ENCODE results near the gene LRRC41. TPM values are rescaled to one million over a fixed set of nuclear protein-coding genes. Genes with fewer than 3 reads are reported as not detected.

Gene LRRC41
- total RNA-seq, 2 experiments from 2014 or later: 23.0 to 24.3 TPM

- Histone ChIP-seq H3K36me3 (ENCODE audit: insufficient read depth, low read length) (no peaks in the 10 kb centered on the region), H3K9me3 (ENCODE audit: control insufficient read depth in 1 of 2, insufficient read depth in 1 of 2, low read length in 2 of 2) (no peaks in the 10 kb centered on the region), H3K4me3 (ENCODE audit: low read length) (no peak overlapping the region), H3K27ac (ENCODE audit: low read depth in 1 of 2, low read length in 2 of 2) (no peak overlapping the region), H3K4me1 (ENCODE audit: insufficient read depth, low read length) (no peaks in the 10 kb centered on the region), H3K27me3 (ENCODE audit: control insufficient read depth in 1 of 2, insufficient read depth in 2 of 2, low read length in 2 of 2) (no peaks in the 10 kb centered on the region)
- no peak for TF ChIP-seq CTCF (IDR thresholded peaks at IDR 0.05)
- intact Hi-C loops (cut with DNase I, micrococcal nuclease): no loop called here
- Mint-ChIP-seq H3K27ac (no peak overlapping the region), H3K9me3 (no peaks in the 10 kb centered on the region), H3K27me3 (no peaks in the 10 kb centered on the region), H3K4me3 (no peak overlapping the region), H3K36me3 (ENCODE audit: low read depth) (no peaks in the 10 kb centered on the region), H3K4me1 (ENCODE audit: low read depth) (no peaks in the 10 kb centered on the region)
- ATAC-seq (ENCODE audit: poor library complexity): no peak
- DNase-seq: no peak
- ChIA-PET CTCF (no interaction called here), POLR2A (no interaction called here)
These were observed 40.9 kb downstream of the LRRC41 start for GRCh38 chr1:46262508-46262907.

GRCh38 chr1:46256523-46256922 is 46.9 kb downstream of the LRRC41 start:
- Mint-ChIP-seq H3K4me3 (no peak overlapping the region), H3K27me3 (no peaks in the 10 kb centered on the region), H3K4me1 (ENCODE audit: low read depth) (no peaks in the 10 kb centered on the region), H3K9me3 (no peaks in the 10 kb centered on the region), H3K36me3 (ENCODE audit: low read depth) (no peaks in the 10 kb centered on the region), H3K27ac (no peak overlapping the region)
- intact Hi-C loops (cut with DNase I, micrococcal nuclease): no loop called here
- DNase-seq (no peak), ATAC-seq (ENCODE audit: poor library complexity) (no peak)
- Histone ChIP-seq H3K4me1 (ENCODE audit: insufficient read depth, low read length) (no peaks in the 10 kb centered on the region), H3K9me3 (ENCODE audit: control insufficient read depth in 1 of 2, insufficient read depth in 1 of 2, low read length in 2 of 2) (no peaks in the 10 kb centered on the region), H3K27me3 (ENCODE audit: control insufficient read depth in 1 of 2, insufficient read depth in 2 of 2, low read length in 2 of 2) (no peaks in the 10 kb centered on the region), H3K4me3 (ENCODE audit: low read length) (no peak overlapping the region), H3K27ac (ENCODE audit: low read depth in 1 of 2, low read length in 2 of 2) (no peak overlapping the region), H3K36me3 (ENCODE audit: insufficient read depth, low read length) (no peaks in the 10 kb centered on the region)
- TF ChIP-seq CTCF (IDR thresholded peaks at IDR 0.05): no peak
- ChIA-PET CTCF (no interaction called here), POLR2A (no interaction called here)

- Mint-ChIP-seq H3K4me3 (no peak overlapping the region), H3K27me3 (no peaks in the 10 kb centered on the region), H3K9me3 (no peaks in the 10 kb centered on the region), H3K36me3 (ENCODE audit: low read depth) (no peaks in the 10 kb centered on the region), H3K27ac (no peak overlapping the region), H3K4me1 (ENCODE audit: low read depth) (no peaks in the 10 kb centered on the region)
- intact Hi-C loops (cut with DNase I, micrococcal nuclease): no loop called here
- no peak overlapping the region for H3K27ac ChIP-seq (ENCODE audit: low read depth in 1 of 2, low read length in 2 of 2)
- H3K4me1 ChIP-seq (ENCODE audit: insufficient read depth, low read length): no peaks in the 10 kb centered on the region
- no peaks in the 10 kb centered on the region for H3K9me3 ChIP-seq (ENCODE audit: control insufficient read depth in 1 of 2, insufficient read depth in 1 of 2, low read length in 2 of 2)
- H3K36me3 ChIP-seq (ENCODE audit: insufficient read depth, low read length): no peaks in the 10 kb centered on the region
- ATAC-seq (ENCODE audit: poor library complexity) (no peak), DNase-seq (no peak)
- ChIA-PET CTCF (interaction anchor here (1.3 kb wide), 1 partner anchor 10 kb away, joined by 3 read pairs; no protein-coding TSS in a partner anchor), POLR2A (no interaction called here)
- TF ChIP-seq CTCF (IDR thresholded peaks at IDR 0.05): no peak
- no peak overlapping the region for H3K4me3 ChIP-seq (ENCODE audit: low read length)
- H3K27me3 ChIP-seq (ENCODE audit: control insufficient read depth in 1 of 2, insufficient read depth in 2 of 2, low read length in 2 of 2): no peaks in the 10 kb centered on the region
These were observed 48.7 kb downstream of the LRRC41 start for GRCh38 chr1:46254668-46255067.

Measured in CD4-positive, alpha-beta T cell (primary cell).